ENCODE results near the gene CNN1.

The CNN1 gene

DNA sequence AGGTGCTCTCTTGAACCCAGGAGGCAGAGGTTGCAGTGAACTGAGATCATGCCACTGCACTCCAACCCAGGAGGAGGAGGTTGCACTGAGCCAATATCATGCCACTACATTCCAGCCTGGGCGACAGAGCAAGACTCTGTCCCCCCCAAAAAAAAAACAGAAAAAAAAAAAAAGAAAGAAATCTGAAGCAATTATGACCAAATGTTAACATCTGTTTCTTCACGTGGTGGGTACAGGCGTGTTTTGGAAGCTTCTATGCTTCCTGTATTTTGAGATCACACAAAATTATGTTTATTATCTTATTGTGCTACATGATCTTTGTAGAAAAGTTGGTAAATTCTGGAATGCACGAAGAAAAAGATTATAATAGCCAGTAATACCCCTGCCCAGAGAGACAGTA is 41.5 kb downstream of the CNN1 start:
- Histone ChIP-seq H3K79me2 (ENCODE audit: low read length) (no peaks in the 10 kb centered on the region), H3K4me2 (ENCODE audit: low read depth, low read length) (no peak overlapping the region), H2AFZ (ENCODE audit: low read length) (no peak overlapping the region), H3K36me3 (replicated peaks; ENCODE audit: insufficient read depth, low read length) (no peaks in the 10 kb centered on the region), H3K9me3 (replicated peaks; ENCODE audit: insufficient read depth, low read length) (no peaks in the 10 kb centered on the region), H3F3A (ENCODE audit: insufficient read depth, low read length) (peaks cover 5% of the 10 kb centered on the region), H4K20me1 (ENCODE audit: insufficient read depth, low read length) (no peaks in the 10 kb centered on the region), H3K9ac (ENCODE audit: low read length) (no peak overlapping the region), H3K4me3 (ENCODE audit: low read length) (no peak overlapping the region), H3K4me1 (ENCODE audit: low read length) (peaks cover 10% of the 10 kb centered on the region), H3K27me3 (replicated peaks; ENCODE audit: insufficient read depth, low read length) (no peaks in the 10 kb centered on the region; the same call in 1 of the 2 replicates), H3K27ac (ENCODE audit: low read length) (no peak overlapping the region), H3K9me2 (replicated peaks; ENCODE audit: insufficient read depth, low read length) (no peaks in the 10 kb centered on the region)
- DNase-seq = no peak
- TF ChIP-seq, protein P1, sequence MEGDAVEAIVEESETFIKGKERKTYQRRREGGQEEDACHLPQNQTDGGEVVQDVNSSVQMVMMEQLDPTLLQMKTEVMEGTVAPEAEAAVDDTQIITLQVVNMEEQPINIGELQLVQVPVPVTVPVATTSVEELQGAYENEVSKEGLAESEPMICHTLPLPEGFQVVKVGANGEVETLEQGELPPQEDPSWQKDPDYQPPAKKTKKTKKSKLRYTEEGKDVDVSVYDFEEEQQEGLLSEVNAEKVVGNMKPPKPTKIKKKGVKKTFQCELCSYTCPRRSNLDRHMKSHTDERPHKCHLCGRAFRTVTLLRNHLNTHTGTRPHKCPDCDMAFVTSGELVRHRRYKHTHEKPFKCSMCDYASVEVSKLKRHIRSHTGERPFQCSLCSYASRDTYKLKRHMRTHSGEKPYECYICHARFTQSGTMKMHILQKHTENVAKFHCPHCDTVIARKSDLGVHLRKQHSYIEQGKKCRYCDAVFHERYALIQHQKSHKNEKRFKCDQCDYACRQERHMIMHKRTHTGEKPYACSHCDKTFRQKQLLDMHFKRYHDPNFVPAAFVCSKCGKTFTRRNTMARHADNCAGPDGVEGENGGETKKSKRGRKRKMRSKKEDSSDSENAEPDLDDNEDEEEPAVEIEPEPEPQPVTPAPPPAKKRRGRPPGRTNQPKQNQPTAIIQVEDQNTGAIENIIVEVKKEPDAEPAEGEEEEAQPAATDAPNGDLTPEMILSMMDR (IDR thresholded peaks at IDR 0.05; ENCODE audit: low read length) = no peak
- TF ChIP-seq EZH2phosphoT487 (IDR thresholded peaks at IDR 0.05; ENCODE audit: low read length) (no peak), EZH2 (optimal IDR thresholded peaks at IDR 0.05; ENCODE audit: low read depth, low read length) (no peak)

DNA sequence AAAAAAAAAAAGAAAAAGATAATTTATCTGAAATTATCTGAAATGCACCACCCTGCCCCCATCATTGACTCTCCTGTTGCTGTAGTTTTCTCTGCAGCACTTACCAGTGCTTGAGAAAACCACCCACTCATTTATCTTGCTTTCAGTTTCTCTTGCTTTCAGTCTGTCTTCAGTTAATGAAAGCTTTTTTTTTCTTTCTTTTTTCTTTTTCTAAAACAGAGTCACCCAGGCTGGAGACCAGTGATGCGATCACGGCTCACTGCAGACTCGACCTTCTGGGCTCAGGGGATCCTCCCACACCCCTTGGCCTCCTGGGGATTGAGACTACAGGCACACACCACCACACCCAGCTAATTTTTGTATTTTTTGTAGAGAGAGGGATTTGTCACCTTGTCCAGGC is 43.1 kb downstream of the CNN1 start:
- Histone ChIP-seq H3F3A (ENCODE audit: insufficient read depth, low read length) (peaks cover 5% of the 10 kb centered on the region), H4K20me1 (ENCODE audit: insufficient read depth, low read length) (no peaks in the 10 kb centered on the region), H3K27ac (ENCODE audit: low read length) (peak overlapping the region; percentile 68; the same call in 1 of the 2 replicates), H3K9me2 (replicated peaks; ENCODE audit: insufficient read depth, low read length) (no peaks in the 10 kb centered on the region), H2AFZ (ENCODE audit: low read length) (peak overlapping the region; percentile 78), H3K9me3 (replicated peaks; ENCODE audit: insufficient read depth, low read length) (no peaks in the 10 kb centered on the region), H3K4me2 (ENCODE audit: low read depth, low read length) (peak overlapping the region; percentile 82; the same call in 1 of the 2 replicates), H3K36me3 (replicated peaks; ENCODE audit: insufficient read depth, low read length) (no peaks in the 10 kb centered on the region), H3K79me2 (ENCODE audit: low read length) (no peaks in the 10 kb centered on the region), H3K9ac (ENCODE audit: low read length) (peak overlapping the region; percentile 51), H3K4me3 (ENCODE audit: low read length) (peak overlapping the region; percentile 9; the same call in 1 of the 2 replicates), H3K27me3 (replicated peaks; ENCODE audit: insufficient read depth, low read length) (no peaks in the 10 kb centered on the region; the same call in 1 of the 2 replicates), H3K4me1 (ENCODE audit: low read length) (peaks cover 10% of the 10 kb centered on the region)
- TF ChIP-seq, protein P1 (IDR thresholded peaks at IDR 0.05; ENCODE audit: low read length) = no peak
- no peak for TF ChIP-seq EZH2phosphoT487 (IDR thresholded peaks at IDR 0.05; ENCODE audit: low read length)
- TF ChIP-seq EZH2 (optimal IDR thresholded peaks at IDR 0.05; ENCODE audit: low read depth, low read length) = no peak
- peak; percentile 79 for DNase-seq

DNA sequence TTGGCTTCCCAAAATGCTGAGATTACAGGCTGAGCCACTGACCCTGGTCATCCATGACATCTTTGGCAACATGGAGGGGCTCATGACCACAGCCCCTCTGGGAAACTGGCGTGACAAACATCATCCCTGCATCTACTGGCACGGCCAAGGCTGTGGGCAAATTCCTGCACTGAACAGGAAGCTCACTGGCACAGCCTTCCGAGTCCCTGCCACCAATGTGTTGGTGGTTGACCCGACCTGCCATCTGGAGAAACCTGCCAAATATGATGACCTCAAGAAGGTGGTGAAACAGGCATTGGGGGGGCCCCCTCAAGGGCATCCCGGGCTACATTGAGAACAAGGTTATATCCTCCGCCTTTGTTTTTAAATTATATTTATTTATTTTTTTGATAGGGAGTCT is 47.7 kb downstream of the CNN1 start:
- Histone ChIP-seq H3K9ac (ENCODE audit: low read length) (no peak overlapping the region), H3K4me1 (ENCODE audit: low read length) (peaks cover 4% of the 10 kb centered on the region; the same call in 1 of the 2 replicates), H3K27me3 (replicated peaks; ENCODE audit: insufficient read depth, low read length) (peaks cover 4% of the 10 kb centered on the region; the same call in 1 of the 2 replicates), H3K27ac (ENCODE audit: low read length) (no peak overlapping the region), H3F3A (ENCODE audit: insufficient read depth, low read length) (peaks cover 5% of the 10 kb centered on the region), H2AFZ (ENCODE audit: low read length) (no peak overlapping the region), H3K79me2 (ENCODE audit: low read length) (no peaks in the 10 kb centered on the region), H3K4me3 (ENCODE audit: low read length) (no peak overlapping the region), H4K20me1 (ENCODE audit: insufficient read depth, low read length) (no peaks in the 10 kb centered on the region), H3K9me2 (replicated peaks; ENCODE audit: insufficient read depth, low read length) (no peaks in the 10 kb centered on the region), H3K9me3 (replicated peaks; ENCODE audit: insufficient read depth, low read length) (no peaks in the 10 kb centered on the region), H3K4me2 (ENCODE audit: low read depth, low read length) (no peak overlapping the region), H3K36me3 (replicated peaks; ENCODE audit: insufficient read depth, low read length) (no peaks in the 10 kb centered on the region)
- no peak for DNase-seq
- TF ChIP-seq EZH2phosphoT487 (IDR thresholded peaks at IDR 0.05; ENCODE audit: low read length) = no peak
- TF ChIP-seq, protein P1 (IDR thresholded peaks at IDR 0.05; ENCODE audit: low read length) = no peak
- no peak for TF ChIP-seq EZH2 (optimal IDR thresholded peaks at IDR 0.05; ENCODE audit: low read depth, low read length)
